HepG2 (cell line): Measurements from ENCODE around the gene TOMM7. TPM values are rescaled to one million over a fixed set of nuclear protein-coding genes. Genes with fewer than 3 reads are reported as not detected.

Experiments
- ATAC-seq: fragments of 200-7000 bp; cut with Tn5 transposase; 3 replicates; pipeline ENCODE4 v1.9.1; 2020; ENCODE audit warnings: mild to moderate bottlenecking, moderate library complexity
- BruUV-seq: library from RNA; stranded (reverse); fragments of 400-500 nt; replicated peaks from 2 replicates; lab custom pipeline; 2021; lab: Mats Ljungman, UMichigan
- CTCF ChIA-PET: fragments of 300-600 bp; formaldehyde crosslinking; extraction: SDS; loops from one replicate; lab custom pipeline; 2021; ENCODE audit warnings: low total read pairs, inconsistent platforms, low intra/inter-chr PET ratio; lab: Yijun Ruan, JAX
- POLR2A ChIA-PET: fragments of 350-600 bp; sonication (Branson Sonifier 250); formaldehyde crosslinking; loops from one replicate; lab custom pipeline; 2020; ENCODE audit warnings: antibody characterized with exemption, inconsistent platforms; lab: Yijun Ruan, JAX
- DNase-seq: peaks from one replicate; pipeline ENCODE4 v3.0.0-alpha.2; 2015; ENCODE audit warnings: low spot score
- FAIRE-seq: peaks from 3 replicates; lab custom pipeline; 2011; peaks lifted over from hg19 to GRCh38; lab: Jason Lieb, UNC
- H2AFZ ChIP-seq: one replicate; pipeline ENCODE4 v1.6.1; 2011; ENCODE audit warnings: low read length, inconsistent platforms
- H3K27ac ChIP-seq: fragments of 300-600 bp; 3 replicates; pipeline ENCODE4 v1.8.0; 2011; ENCODE audit warnings: mixed run types, mild to moderate bottlenecking, mixed read lengths, low read length, inconsistent platforms; ENCODE audit not compliant: insufficient read depth; ENCODE audit errors: extremely low read length
- H3K27me3 ChIP-seq, 2 experiments: fragments of 200-600 bp in 1 of 2; 2 replicates in 1 of 2; 3 replicates in 1 of 2; pipeline versions ENCODE4 v1.6.0 to v1.8.0; 2011; ENCODE audit warnings: low read length in 2 of 2, mild to moderate bottlenecking in 2 of 2, moderate library complexity in 2 of 2, inconsistent platforms in 1 of 2; ENCODE audit not compliant: insufficient read depth in 2 of 2, control insufficient read depth in 1 of 2
- H3K36me3 ChIP-seq, 2 experiments: fragments of 200-600 bp in 1 of 2; replicated peaks in 1 of 2; 2 replicates in 1 of 2; 3 replicates in 1 of 2; pipeline versions ENCODE4 v1.5.1 to v1.8.0; 2011; ENCODE audit warnings: low read length in 2 of 2, inconsistent platforms in 1 of 2; ENCODE audit not compliant: insufficient read depth in 2 of 2, control insufficient read depth in 1 of 2
- H3K4me1 ChIP-seq: 2 replicates; pipeline ENCODE4 v1.5.1; 2012; ENCODE audit warnings: low read length, inconsistent platforms; ENCODE audit not compliant: insufficient read depth
- H3K4me2 ChIP-seq: 2 replicates; pipeline ENCODE4 v1.6.0; 2011; ENCODE audit warnings: low read depth, low read length, inconsistent platforms
- H3K4me3 ChIP-seq, 3 experiments: fragments of 200-600 bp in 1 of 3; sonication (generic), shearing (Covaris generic) in 1 of 3; replicated peaks in 1 of 3; 2 replicates each; pipeline ENCODE4 v1.5.1; 2011 to 2016; ENCODE audit warnings: low read length in 3 of 3, inconsistent platforms in 2 of 3, low read depth in 2 of 3, mild to moderate bottlenecking in 2 of 3, control low read depth in 1 of 3, mixed read lengths in 1 of 3; ENCODE audit not compliant: insufficient read depth in 1 of 3
- H3K79me2 ChIP-seq: one replicate; pipeline ENCODE4 v1.6.1; 2011; ENCODE audit warnings: low read length, inconsistent platforms; ENCODE audit not compliant: insufficient read depth
- H3K9ac ChIP-seq: 2 replicates; pipeline ENCODE4 v1.6.0; 2011; ENCODE audit warnings: mild to moderate bottlenecking, low read depth, low read length, inconsistent platforms; ENCODE audit not compliant: insufficient read depth
- H3K9me3 ChIP-seq: 2 replicates; pipeline ENCODE4 v1.5.1; 2012; ENCODE audit warnings: mild to moderate bottlenecking, low read length
- H4K20me1 ChIP-seq: 2 replicates; pipeline ENCODE4 v1.6.0; 2011; ENCODE audit warnings: inconsistent platforms, mild to moderate bottlenecking, low read length, moderate library complexity; ENCODE audit not compliant: insufficient read depth
- ARHGAP35 ChIP-seq: sonication (generic); formaldehyde crosslinking; IDR thresholded peaks from 2 replicates; pipeline ENCODE4 v1.9.0; 2022; ENCODE audit warnings: mild to moderate bottlenecking, inconsistent platforms, moderate library complexity, missing genetic modification reagents, borderline replicate concordance
- FOXC1 ChIP-seq: sonication (generic); formaldehyde crosslinking; IDR thresholded peaks from 2 replicates; pipeline ENCODE4 v1.8.0; 2022; ENCODE audit warnings: mild to moderate bottlenecking, missing genetic modification reagents, borderline replicate concordance
- FOXM1 ChIP-seq: sonication (generic); formaldehyde crosslinking; IDR thresholded peaks from 2 replicates; pipeline ENCODE4 v1.5.0; 2020; ENCODE audit warnings: missing genetic modification reagents
- JUND ChIP-seq: sonication (generic); formaldehyde crosslinking; IDR thresholded peaks from 2 replicates; pipeline ENCODE4 v1.8.0; 2022; ENCODE audit warnings: mild to moderate bottlenecking, missing genetic modification reagents
- MZF1 ChIP-seq: sonication (generic); formaldehyde crosslinking; IDR thresholded peaks from 2 replicates; pipeline ENCODE4 v1.8.1; 2023; ENCODE audit warnings: mild to moderate bottlenecking, missing genetic modification reagents, borderline replicate concordance
- NFE2 ChIP-seq: sonication (generic); formaldehyde crosslinking; IDR thresholded peaks from 2 replicates; pipeline ENCODE4 v1.4.0; 2020; ENCODE audit warnings: missing genetic modification reagents
- NFE2L1 ChIP-seq: sonication (generic); formaldehyde crosslinking; IDR thresholded peaks from 2 replicates; pipeline ENCODE4 v1.4.0; 2020; ENCODE audit warnings: missing genetic modification reagents, mild to moderate bottlenecking, borderline replicate concordance
- PLRG1 ChIP-seq: fragments of 450-650 bp; conservative IDR thresholded peaks from 2 replicates; pipeline ENCODE4 v1.6.1; 2016
- SALL1 ChIP-seq: sonication (generic); formaldehyde crosslinking; IDR thresholded peaks from 2 replicates; pipeline ENCODE4 v1.8.0; 2022; ENCODE audit warnings: mild to moderate bottlenecking, missing genetic modification reagents
- SIX4 ChIP-seq: sonication (generic); formaldehyde crosslinking; IDR thresholded peaks from 2 replicates; pipeline ENCODE4 v1.4.0; 2020; ENCODE audit warnings: missing genetic modification reagents
- SP2 ChIP-seq: sonication (generic); formaldehyde crosslinking; IDR thresholded peaks from 2 replicates; pipeline ENCODE4 v1.5.1; 2020; ENCODE audit warnings: mild to moderate bottlenecking, missing genetic modification reagents
- TGIF2 ChIP-seq: IDR thresholded peaks from 2 replicates; pipeline ENCODE4 v1.6.1; 2016; ENCODE audit warnings: control low read depth, missing compliant biosample characterization
- ZNF20 ChIP-seq: sonication (generic); formaldehyde crosslinking; IDR thresholded peaks from 2 replicates; pipeline ENCODE4 v1.4.0; 2020; ENCODE audit warnings: mild to moderate bottlenecking, moderate library complexity, missing genetic modification reagents
- ZNF205 ChIP-seq: IDR thresholded peaks from 2 replicates; pipeline ENCODE4 v1.6.1; 2018; ENCODE audit warnings: missing biosample characterization, missing genetic modification reagents
- ZNF280B ChIP-seq: sonication (generic); formaldehyde crosslinking; IDR thresholded peaks from 2 replicates; pipeline ENCODE4 v1.5.0; 2020; ENCODE audit warnings: missing genetic modification reagents, mild to moderate bottlenecking, borderline replicate concordance
- ZNF3 ChIP-seq: IDR thresholded peaks from 2 replicates; pipeline ENCODE4 v1.7.0; 2017; ENCODE audit warnings: inconsistent platforms
- ZNF431 ChIP-seq: sonication (generic); formaldehyde crosslinking; IDR thresholded peaks from 2 replicates; pipeline ENCODE4 v1.9.0; 2022; ENCODE audit warnings: missing genetic modification reagents, low read depth, mild to moderate bottlenecking, borderline replicate concordance
- ZNF546 ChIP-seq: sonication (generic); formaldehyde crosslinking; conservative IDR thresholded peaks from 2 replicates; pipeline ENCODE4 v1.8.1; 2023; ENCODE audit warnings: mild to moderate bottlenecking, missing genetic modification reagents
- ZNF747 ChIP-seq: sonication (generic); formaldehyde crosslinking; IDR thresholded peaks from 2 replicates; pipeline ENCODE4 v1.8.1; 2023; ENCODE audit warnings: missing genetic modification reagents, mild to moderate bottlenecking, borderline replicate concordance
- ZNF850 ChIP-seq: sonication (generic); formaldehyde crosslinking; conservative IDR thresholded peaks from 2 replicates; pipeline ENCODE4 v1.9.0; 2021; ENCODE audit warnings: mild to moderate bottlenecking, missing genetic modification reagents
- ZSCAN29 ChIP-seq: sonication (generic); formaldehyde crosslinking; conservative IDR thresholded peaks from 2 replicates; pipeline ENCODE4 v1.4.0; 2020; ENCODE audit warnings: mild to moderate bottlenecking, missing genetic modification reagents
- ZSCAN30 ChIP-seq: sonication (generic); formaldehyde crosslinking; IDR thresholded peaks from 2 replicates; pipeline ENCODE4 v1.5.0; 2020; ENCODE audit warnings: mild to moderate bottlenecking, missing genetic modification reagents
- WGBS: methylation state at CpG from one replicate; pipeline ENCODE4 v1.1.6; 2017; ENCODE audit warnings: low lambda C conversion rate; 5-methylcytosine and 5-hydroxymethylcytosine counted together
- in situ Hi-C: cut with HindIII; loops from 2 replicates; pipeline ENCODE4 v1.10.0; 2017; ENCODE audit warnings: low pct_unique_long_range_greater_than_20kb; ENCODE audit not compliant: extremely low pct_ligation_motif_present
- intact Hi-C: fragments of 100-400 bp; cut with micrococcal nuclease; formaldehyde crosslinking; loops from one replicate; pipeline ENCODE4 v1.10.0; 2022; ENCODE audit not compliant: unreplicated experiment
- polyA plus RNA-seq, 8 experiments: library from polyadenylated mRNA; depleted of rRNA in 3 of 8; stranded (reverse) in 7 of 8; unstranded in 1 of 8; fragments of >200 nt; fragmentation: Illumina TruSeq in 4 of 8; extraction: Trizol in 4 of 8; gene quantifications; 2 replicates each; pipeline versions ENCODE4 v1.2.1 to v1.2.3, GENCODE V29; 2011 to 2016; ENCODE audit warnings: low read depth in 4 of 8, missing spikeins in 1 of 8, mixed read lengths in 1 of 8; ENCODE audit not compliant: insufficient read depth in 1 of 8
- total RNA-seq, 5 experiments: library from RNA; depleted of rRNA; stranded (reverse); fragments of >200 nt; fragmentation: Illumina TruSeq; extraction: Trizol; gene quantifications; 2 replicates each; pipeline ENCODE4 v1.2.3, GENCODE V29; 2016; ENCODE audit warnings: low read depth in 1 of 5
- TF ChIP-seq, protein P1 (sequence below), 2 experiments: fragments of 450-650 bp in 1 of 2; sonication (generic) in 1 of 2; formaldehyde crosslinking; IDR thresholded peaks; 2 replicates each; pipeline versions ENCODE4 v1.5.0 to v1.8.0; 2020 to 2022; ENCODE audit warnings: mild to moderate bottlenecking in 1 of 2, missing genetic modification reagents in 1 of 2

Gene TOMM7
- total and polyA plus RNA-seq, 2 of the 13 experiments (the other 11 are each of a cell fraction or from before 2014, with no cell fraction given), result 251 to 369 TPM

DNA sequence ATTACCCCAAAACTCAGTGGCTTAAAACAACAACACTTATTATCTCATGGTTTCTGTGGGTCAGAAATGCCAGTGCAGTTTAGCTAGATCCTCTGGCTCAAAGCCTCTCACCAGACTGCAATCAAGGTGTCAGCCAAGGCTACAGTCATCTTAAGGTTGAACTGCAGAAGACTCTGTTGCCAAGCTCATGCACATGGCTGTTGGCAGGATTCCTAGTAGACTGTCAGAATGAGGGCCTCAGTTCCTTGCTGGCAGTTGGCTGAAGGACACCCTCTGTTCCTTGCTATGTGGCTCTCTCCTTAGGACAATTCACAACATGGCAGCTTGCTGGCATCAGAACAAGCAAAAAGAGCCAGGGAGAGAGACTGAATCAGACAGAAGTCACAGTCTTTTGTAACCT, 34.7 kb downstream of the TOMM7 start (continued):
- TF ChIP-seq ZNF280B (CRISPR knock-in tag) (no peak), ZNF3 (CRISPR knock-in tag) (no peak), JUND (CRISPR knock-in tag) (no peak), ZNF850 (no peak), PLRG1 (no peak)

- H2AFZ ChIP-seq, result no peak overlapping the region
- H3K4me1 ChIP-seq, result peaks cover 75% of the 10 kb centered on the region
- in situ Hi-C loops, result no loop called here
- H3K4me3 ChIP-seq, result peak overlapping the region in 1 of 3 experiments; percentile 1; a peak in 1 of 6 replicates
- DNase-seq, result peak; percentile 98
- peak overlapping the region; percentile 54 for H3K4me2 ChIP-seq
- no peaks in the 10 kb centered on the region for H3K27me3 ChIP-seq
- no peaks in the 10 kb centered on the region for H3K36me3 ChIP-seq
- no peaks in the 10 kb centered on the region for H3K9me3 ChIP-seq
- ATAC-seq, result peak; percentile 97
- no TSS peak for BruUV-seq
- H4K20me1 ChIP-seq, result no peaks in the 10 kb centered on the region
- ChIA-PET POLR2A (interaction anchor here (0.7 to 1.6 kb wide), 7 partner anchors 16 to 429 kb away, joined by 3 to 13 read pairs (median 5); partner anchors contain the start of gene TOMM7), CTCF (no interaction called here)
- H3K79me2 ChIP-seq, result no peaks in the 10 kb centered on the region
- intact Hi-C loops, result loop anchor here (1.0 to 2.0 kb wide), 3 partner anchors 28 to 68 kb away; partner anchors contain the start of gene TOMM7
- 19% methylated on average over 3 of the region's 3 CpGs for WGBS
- H3K9ac ChIP-seq, result peak overlapping the region; percentile 10; the same call in 1 of the 2 replicates
- peak; percentile 84 for FAIRE-seq
- H3K27ac ChIP-seq, result peak overlapping the region; percentile 72
- TF ChIP-seq NFE2 (CRISPR knock-in tag) (no peak), ZNF20 (CRISPR knock-in tag) (no peak), MZF1 (no peak), SIX4 (peak; percentile 88; the same call in 1 of the 2 replicates), ZNF205 (CRISPR knock-in tag) (no peak; the same call in 1 of the 2 replicates), ZNF747 (CRISPR knock-in tag) (no peak), NFE2L1 (CRISPR knock-in tag) (no peak), SALL1 (CRISPR knock-in tag) (peak; percentile 99), ARHGAP35 (CRISPR knock-in tag) (no peak), ZNF431 (CRISPR knock-in tag) (no peak; the same call in 1 of the 2 replicates), ZSCAN29 (0 out of 2 replicates have a peak, but pooled peaks have one; percentile 27), FOXC1 (CRISPR knock-in tag) (no peak), SP2 (no peak), FOXM1 (CRISPR knock-in tag) (no peak), TGIF2 (CRISPR knock-in tag) (no peak), ZNF546 (no peak), ZNF3 (CRISPR knock-in tag) (no peak), ZSCAN30 (no peak)
- TF ChIP-seq, protein P1, sequence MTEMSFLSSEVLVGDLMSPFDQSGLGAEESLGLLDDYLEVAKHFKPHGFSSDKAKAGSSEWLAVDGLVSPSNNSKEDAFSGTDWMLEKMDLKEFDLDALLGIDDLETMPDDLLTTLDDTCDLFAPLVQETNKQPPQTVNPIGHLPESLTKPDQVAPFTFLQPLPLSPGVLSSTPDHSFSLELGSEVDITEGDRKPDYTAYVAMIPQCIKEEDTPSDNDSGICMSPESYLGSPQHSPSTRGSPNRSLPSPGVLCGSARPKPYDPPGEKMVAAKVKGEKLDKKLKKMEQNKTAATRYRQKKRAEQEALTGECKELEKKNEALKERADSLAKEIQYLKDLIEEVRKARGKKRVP (CRISPR knock-in tag; IDR thresholded peaks at IDR 0.05), result no peak
Observed at GRCh38 chr7:22786290-22786932, 36.2 kb downstream of the TOMM7 start.
